HG02884 (cell line): ENCODE results near the gene CEP126.
"Not testable (repeated sequence)": the region's sequence is repeated elsewhere in the genome, so short reads cannot be mapped to it uniquely, and the experiment has no call there.

Experiments used
- ATAC-seq: cut with Tn5 transposase; IDR thresholded peaks from one replicate; pipeline ENCODE4 v1.9.1; 2021; ENCODE audit warnings: mild to moderate bottlenecking, moderate library complexity; ENCODE audit not compliant: unreplicated experiment

Gene CEP126

GRCh38 chr11:101923554-101923953 lies 8.7 kb downstream of the CEP126 start:
- no peak for ATAC-seq

GRCh38 chr11:101929294-101929915 lies 14.6 kb downstream of the CEP126 start:
- ATAC-seq, result no peak

- ATAC-seq, result no peak
Measured at GRCh38 chr11:101931692-101932091, 16.9 kb downstream of the CEP126 start.

- ATAC-seq, result no peak
Measured at GRCh38 chr11:101940901-101941520, 26.2 kb downstream of the CEP126 start.

- no peak for ATAC-seq
Measured at GRCh38 chr11:101944923-101945322, 30.1 kb downstream of the CEP126 start.

GRCh38 chr11:101945448-101945847 lies 30.6 kb downstream of the CEP126 start:
- ATAC-seq, result no peak

- no peak for ATAC-seq
Measured at GRCh38 chr11:101949680-101950220, 34.9 kb downstream of the CEP126 start.

- no peak for ATAC-seq
Measured at GRCh38 chr11:101955278-101955677, 40.5 kb downstream of the CEP126 start.

GRCh38 chr11:101955701-101956100 lies 40.9 kb downstream of the CEP126 start:
- no peak for ATAC-seq

- ATAC-seq, result no peak
Measured at GRCh38 chr11:101960231-101960630, 45.4 kb downstream of the CEP126 start.

GRCh38 chr11:101964200-101964599 lies 49.4 kb downstream of the CEP126 start:
- ATAC-seq, result not testable (repeated sequence)

- ATAC-seq, result no peak
Measured at GRCh38 chr11:101974255-101974654, 59.4 kb downstream of the CEP126 start.

- no peak for ATAC-seq
Measured at GRCh38 chr11:101974771-101975170, 60.0 kb downstream of the CEP126 start.

- ATAC-seq, result no peak
Measured at GRCh38 chr11:101975734-101976133, 60.9 kb downstream of the CEP126 start.

GRCh38 chr11:101987370-101987769 lies 72.6 kb downstream of the CEP126 start:
- no peak for ATAC-seq

GRCh38 chr11:101993172-101993571 lies 78.4 kb downstream of the CEP126 start:
- ATAC-seq, result no peak

GRCh38 chr11:101994052-101994469 lies 79.3 kb downstream of the CEP126 start:
- ATAC-seq, result not testable (repeated sequence)

- no peak for ATAC-seq
Measured at GRCh38 chr11:101996111-101996510, 81.3 kb downstream of the CEP126 start.

- ATAC-seq, result no peak
Measured at GRCh38 chr11:102001657-102002338, 87.0 kb downstream of the CEP126 start.

GRCh38 chr11:102004220-102004619 lies 89.4 kb downstream of the CEP126 start:
- ATAC-seq, result no peak

GRCh38 chr11:102005306-102005705 lies 90.5 kb downstream of the CEP126 start:
- no peak for ATAC-seq
